ENCODE data around the gene ZNF544. TPM values are rescaled to one million over a fixed set of nuclear protein-coding genes. Genes with fewer than 3 reads are reported as not detected.
A peak's percentile ranks its signal among the peaks of the same experiment; 100 is the strongest.
"Not testable (repeated sequence)": the region's sequence is repeated elsewhere in the genome, so short reads cannot be mapped to it uniquely, and the experiment has no call there.

The ZNF544 gene
- polyA plus RNA-seq, 4 donors: 11.9 to 31.9 (median 17.8) TPM

- 88 to 94% (median 92%) methylated on average over 7 of the region's 7 CpGs for WGBS, 3 donors
- peaks cover 5 to 27% (median 11%) of the 10 kb centered on the region in 3 donors for H3K36me3 ChIP-seq (ENCODE audit: control insufficient read depth in 3 of 3, insufficient read depth in 2 of 3, low read depth in 1 of 3, low read length in 3 of 3)
- H3K27me3 ChIP-seq (ENCODE audit: control insufficient read depth in 3 of 3, insufficient read depth in 3 of 3, low read length in 3 of 3): no peaks in the 10 kb centered on the region
- DNase-seq: no peak
- FAIRE-seq: no peak
- no peak overlapping the region for H3K27ac ChIP-seq (ENCODE audit: low read depth in 1 of 3, low read length in 2 of 3)
- peak overlapping the region in 1 of 3 donors; percentile 92 for H3K4me3 ChIP-seq (ENCODE audit: low read depth in 1 of 3, low read length in 3 of 3)
- peaks cover 0 to 16% (median 7%) of the 10 kb centered on the region in 3 donors for H3K4me1 ChIP-seq (ENCODE audit: control insufficient read depth in 3 of 3, insufficient read depth in 2 of 3, low read depth in 1 of 3, low read length in 2 of 3)
- no peaks in the 10 kb centered on the region for H3K9me3 ChIP-seq (ENCODE audit: control insufficient read depth in 2 of 2, insufficient read depth in 1 of 2, low read depth in 1 of 2, low read length in 1 of 2)
Observed at GRCh38 chr19:58304255-58304654, 75.5 kb downstream of the ZNF544 start.

DNA sequence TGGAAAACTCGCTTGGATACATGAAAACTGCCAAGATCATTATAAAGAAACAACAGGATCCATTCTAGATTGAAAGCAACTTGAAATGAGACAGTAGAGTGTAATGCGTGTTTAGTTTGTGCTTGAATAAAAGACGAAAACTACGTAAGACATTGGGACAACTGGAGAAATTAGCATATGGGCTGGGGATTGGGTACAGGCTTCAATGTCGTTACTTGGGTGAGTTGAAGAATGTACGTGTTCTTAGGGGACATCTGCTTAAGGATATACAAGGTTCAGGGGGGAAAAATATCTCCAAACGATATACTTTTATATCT is 76.0 kb downstream of the ZNF544 start:
- Histone ChIP-seq H3K27me3 (ENCODE audit: control insufficient read depth in 3 of 3, insufficient read depth in 3 of 3, low read length in 3 of 3) (no peaks in the 10 kb centered on the region), H3K36me3 (ENCODE audit: control insufficient read depth in 3 of 3, insufficient read depth in 2 of 3, low read depth in 1 of 3, low read length in 3 of 3) (peaks cover 8 to 25% (median 14%) of the 10 kb centered on the region in 3 donors), H3K27ac (ENCODE audit: low read depth in 1 of 3, low read length in 2 of 3) (peak overlapping the region; percentile 82 to 91 (median 85)), H3K4me3 (ENCODE audit: low read depth in 1 of 3, low read length in 3 of 3) (peak overlapping the region; percentile 73 to 92 (median 81)), H3K4me1 (ENCODE audit: control insufficient read depth in 3 of 3, insufficient read depth in 2 of 3, low read depth in 1 of 3, low read length in 2 of 3) (peaks cover 0 to 16% (median 7%) of the 10 kb centered on the region in 3 donors), H3K9me3 (ENCODE audit: control insufficient read depth in 2 of 2, insufficient read depth in 1 of 2, low read depth in 1 of 2, low read length in 1 of 2) (no peaks in the 10 kb centered on the region)
- WGBS, 3 donors: 22 to 32% (median 32%) methylated on average over 7 of the region's 7 CpGs
- FAIRE-seq (no peak), DNase-seq (no peak)

GRCh38 chr19:58305065-58305931 is 76.6 kb downstream of the ZNF544 start, which contains the start of gene ERVK3-1:
Gene ERVK3-1 (plus strand): TSS chr19:58305377. CDS start chr19:58312169, 6,792 bp downstream.
- peak within 1 kb of the TSS; percentile 73 to 92 (median 81) for H3K4me3 ChIP-seq (ENCODE audit: low read depth in 1 of 3, low read length in 3 of 3)
- WGBS, 3 donors: 1% methylated on average over 51 to 55 of the region's 55 CpGs
- no peaks in the 10 kb centered on the region for H3K27me3 ChIP-seq (ENCODE audit: control insufficient read depth in 3 of 3, insufficient read depth in 3 of 3, low read length in 3 of 3)
- FAIRE-seq (peak; percentile 33), DNase-seq (peak; percentile 98 to 99)
- H3K4me1 ChIP-seq (ENCODE audit: control insufficient read depth in 3 of 3, insufficient read depth in 2 of 3, low read depth in 1 of 3, low read length in 2 of 3): peaks cover 0 to 16% (median 7%) of the 10 kb centered on the region in 3 donors
- peak within 1 kb of the TSS; percentile 82 to 98 (median 91) for H3K27ac ChIP-seq (ENCODE audit: low read depth in 1 of 3, low read length in 2 of 3)
- no peaks in the 10 kb centered on the region for H3K9me3 ChIP-seq (ENCODE audit: control insufficient read depth in 2 of 2, insufficient read depth in 1 of 2, low read depth in 1 of 2, low read length in 1 of 2)
- H3K36me3 ChIP-seq (ENCODE audit: control insufficient read depth in 3 of 3, insufficient read depth in 2 of 3, low read depth in 1 of 3, low read length in 3 of 3): peaks cover 6 to 23% (median 14%) of the 10 kb centered on the region in 3 donors

GRCh38 chr19:58305932-58306323 is 77.2 kb downstream of the ZNF544 start:
- FAIRE-seq: no peak
- Histone ChIP-seq H3K36me3 (ENCODE audit: control insufficient read depth in 3 of 3, insufficient read depth in 2 of 3, low read depth in 1 of 3, low read length in 3 of 3) (peaks cover 3 to 17% (median 14%) of the 10 kb centered on the region in 3 donors), H3K4me1 (ENCODE audit: control insufficient read depth in 3 of 3, insufficient read depth in 2 of 3, low read depth in 1 of 3, low read length in 2 of 3) (peaks cover 0 to 16% (median 7%) of the 10 kb centered on the region in 3 donors), H3K9me3 (ENCODE audit: control insufficient read depth in 2 of 2, insufficient read depth in 1 of 2, low read depth in 1 of 2, low read length in 1 of 2) (peaks cover 0 to 3% of the 10 kb centered on the region in 2 donors), H3K27me3 (ENCODE audit: control insufficient read depth in 3 of 3, insufficient read depth in 3 of 3, low read length in 3 of 3) (no peaks in the 10 kb centered on the region), H3K4me3 (ENCODE audit: low read depth in 1 of 3, low read length in 3 of 3) (peak overlapping the region; percentile 73 to 92 (median 81)), H3K27ac (ENCODE audit: low read depth in 1 of 3, low read length in 2 of 3) (peak overlapping the region; percentile 82 to 98 (median 91))
- 17 to 31% (median 25%) methylated on average over 12 of the region's 12 CpGs for WGBS, 3 donors
- DNase-seq: peak; percentile 66 to 76

DNA sequence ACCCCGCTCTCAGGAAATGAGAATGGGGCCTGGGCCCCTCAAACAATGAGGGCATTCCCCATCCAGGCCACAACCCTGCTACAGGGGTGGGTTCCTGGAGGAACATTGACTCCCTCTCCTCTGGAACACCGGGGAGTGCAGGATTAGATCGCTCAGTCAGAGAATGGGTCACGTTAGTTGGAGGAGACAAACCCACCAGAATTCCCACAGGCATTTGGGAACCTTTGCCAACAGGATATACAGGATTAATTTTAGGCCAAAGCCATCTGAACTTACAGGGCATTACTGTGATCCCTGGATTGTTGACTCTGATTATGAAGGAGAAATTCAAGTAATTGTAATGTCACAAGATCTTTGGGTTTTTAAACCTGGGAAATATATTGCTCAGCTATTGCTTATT is 79.0 kb downstream of the ZNF544 start:
- DNase-seq (no peak), FAIRE-seq (no peak)
- no peak overlapping the region for H3K4me3 ChIP-seq (ENCODE audit: low read depth in 1 of 3, low read length in 3 of 3)
- peaks cover 3 to 28% (median 22%) of the 10 kb centered on the region in 3 donors for H3K36me3 ChIP-seq (ENCODE audit: control insufficient read depth in 3 of 3, insufficient read depth in 2 of 3, low read depth in 1 of 3, low read length in 3 of 3)
- peaks cover 0 to 20% of the 10 kb centered on the region in 2 donors for H3K9me3 ChIP-seq (ENCODE audit: control insufficient read depth in 2 of 2, insufficient read depth in 1 of 2, low read depth in 1 of 2, low read length in 1 of 2)
- no peaks in the 10 kb centered on the region for H3K27me3 ChIP-seq (ENCODE audit: control insufficient read depth in 3 of 3, insufficient read depth in 3 of 3, low read length in 3 of 3)
- peaks cover 0 to 16% (median 7%) of the 10 kb centered on the region in 3 donors for H3K4me1 ChIP-seq (ENCODE audit: control insufficient read depth in 3 of 3, insufficient read depth in 2 of 3, low read depth in 1 of 3, low read length in 2 of 3)
- 85 to 97% (median 95%) methylated on average over 4 of the region's 4 CpGs for WGBS, 3 donors
- H3K27ac ChIP-seq (ENCODE audit: low read depth in 1 of 3, low read length in 2 of 3): no peak overlapping the region

GRCh38 chr19:58310685-58311084 is 82.0 kb downstream of the ZNF544 start:
- Histone ChIP-seq H3K36me3 (ENCODE audit: control insufficient read depth in 3 of 3, insufficient read depth in 2 of 3, low read depth in 1 of 3, low read length in 3 of 3) (peaks cover 12 to 49% (median 35%) of the 10 kb centered on the region in 3 donors), H3K9me3 (ENCODE audit: control insufficient read depth in 2 of 2, insufficient read depth in 1 of 2, low read depth in 1 of 2, low read length in 1 of 2) (peaks cover 0 to 25% of the 10 kb centered on the region in 2 donors), H3K4me1 (ENCODE audit: control insufficient read depth in 3 of 3, insufficient read depth in 2 of 3, low read depth in 1 of 3, low read length in 2 of 3) (peaks cover 0 to 11% (median 7%) of the 10 kb centered on the region in 3 donors)
- H3K27ac ChIP-seq (ENCODE audit: low read depth in 1 of 3, low read length in 2 of 3); H3K27me3 ChIP-seq (ENCODE audit: control insufficient read depth in 3 of 3, insufficient read depth in 3 of 3, low read length in 3 of 3); FAIRE-seq; H3K4me3 ChIP-seq (ENCODE audit: low read depth in 1 of 3, low read length in 3 of 3); DNase-seq: not testable (repeated sequence)
- 73 to 99% (median 94%) methylated on average over 13 of the region's 13 CpGs for WGBS, 3 donors

- DNase-seq (no peak), FAIRE-seq (no peak)
- H3K36me3 ChIP-seq (ENCODE audit: control insufficient read depth in 3 of 3, insufficient read depth in 2 of 3, low read depth in 1 of 3, low read length in 3 of 3): peaks cover 12 to 56% (median 34%) of the 10 kb centered on the region in 3 donors
- peaks cover 0 to 9% (median 7%) of the 10 kb centered on the region in 3 donors for H3K4me1 ChIP-seq (ENCODE audit: control insufficient read depth in 3 of 3, insufficient read depth in 2 of 3, low read depth in 1 of 3, low read length in 2 of 3)
- no peak overlapping the region for H3K4me3 ChIP-seq (ENCODE audit: low read depth in 1 of 3, low read length in 3 of 3)
- WGBS, 3 donors: 91 to 97% (median 96%) methylated on average over 7 of the region's 7 CpGs
- H3K9me3 ChIP-seq (ENCODE audit: control insufficient read depth in 2 of 2, insufficient read depth in 1 of 2, low read depth in 1 of 2, low read length in 1 of 2): peaks cover 0 to 25% of the 10 kb centered on the region in 2 donors
- no peak overlapping the region for H3K27ac ChIP-seq (ENCODE audit: low read depth in 1 of 3, low read length in 2 of 3)
- no peaks in the 10 kb centered on the region for H3K27me3 ChIP-seq (ENCODE audit: control insufficient read depth in 3 of 3, insufficient read depth in 3 of 3, low read length in 3 of 3)
Observed at GRCh38 chr19:58311345-58311865, 82.7 kb downstream of the ZNF544 start.
